Testis (tissue), 2 donors: ENCODE results near the gene FARP1.

ENCODE experiments used
- CTCF ChIP-seq, 3 experiments: fragments of 450-650 bp in 2 of 3; fragments of 200-600 bp in 1 of 3; sonication (generic) in 1 of 3; IDR thresholded peaks; one replicate each; pipeline ENCODE4 v1.5.1; 2016 to 2019; ENCODE audit warnings: antibody characterized with exemption in 3 of 3, mild to moderate bottlenecking in 2 of 3, moderate library complexity in 1 of 3
- POLR2A ChIP-seq: fragments of 450-650 bp; IDR thresholded peaks from one replicate; pipeline ENCODE4 v1.6.1; 2017; ENCODE audit warnings: antibody characterized with exemption, mild to moderate bottlenecking, moderate library complexity

- TF ChIP-seq CTCF (IDR thresholded peaks at IDR 0.05), result no peak
- TF ChIP-seq POLR2A, result no peak
Observed at GRCh38 chr13:98350746-98351330, 207.9 kb downstream of the FARP1 start.
